Sigmoid colon (tissue), 7 donors: ENCODE data around the gene YTHDC2. TPM values are rescaled to one million over a fixed set of nuclear protein-coding genes. Genes with fewer than 3 reads are reported as not detected.

Experiments used
- DNase-seq: peaks from one replicate; pipeline ENCODE4 v3.0.0-alpha.2; 2019
- H3K27ac ChIP-seq, 4 donors: fragments of 200-600 bp; sonication (generic); one replicate each; pipeline ENCODE4 v1.5.1; 2016 to 2019; ENCODE audit warnings: mild to moderate bottlenecking in 1 of 4
- H3K27me3 ChIP-seq, 3 donors: fragments of 200-600 bp; sonication (generic); one replicate each; pipeline ENCODE4 v1.5.1; 2019; ENCODE audit warnings: mild to moderate bottlenecking in 1 of 3
- H3K36me3 ChIP-seq, 4 donors: fragments of 200-600 bp; sonication (generic); one replicate each; pipeline ENCODE4 v1.5.1; 2016 to 2019
- H3K4me1 ChIP-seq, 4 donors: fragments of 200-600 bp; sonication (generic); one replicate each; pipeline ENCODE4 v1.5.1; 2017 to 2019
- H3K4me3 ChIP-seq, 4 donors: fragments of 200-600 bp; sonication (generic); one replicate each; pipeline ENCODE4 v1.5.1; 2017 to 2019; ENCODE audit warnings: mild to moderate bottlenecking in 2 of 4, moderate library complexity in 1 of 4
- H3K9me3 ChIP-seq, 4 donors: fragments of 200-600 bp in 3 of 4; sonication (generic) in 3 of 4; one replicate each; pipeline versions ENCODE4 v1.5.1 to v1.6.1; 2013 to 2019
- EP300 ChIP-seq, 4 donors: sonication (generic); formaldehyde crosslinking; IDR thresholded peaks; one replicate each; pipeline ENCODE4 v1.6.1; 2017; ENCODE audit warnings: antibody characterized with exemption in 4 of 4
- POLR2A ChIP-seq, 2 donors: fragments of 450-650 bp; IDR thresholded peaks; one replicate each; pipeline ENCODE4 v1.6.1; 2016; ENCODE audit warnings: antibody characterized with exemption in 2 of 2, mild to moderate bottlenecking in 2 of 2, moderate library complexity in 2 of 2
- POLR2AphosphoS5 ChIP-seq, 4 donors: sonication (generic); formaldehyde crosslinking; IDR thresholded peaks; one replicate each; pipeline ENCODE4 v1.6.1; 2017; ENCODE audit warnings: antibody characterized with exemption in 4 of 4
- WGBS, 2 donors: extraction: QIAGEN DNeasy Blood & Tissue Kit; methylation state at CpG; one replicate each; pipeline ENCODE4 v1.1.7; 2013; 5-methylcytosine and 5-hydroxymethylcytosine counted together
- intact Hi-C: fragments of 100-400 bp; cut with DNase I; formaldehyde crosslinking; loops from one replicate; pipeline ENCODE4 v1.15.1; 2023
- polyA plus RNA-seq, 3 donors: library from polyadenylated mRNA; stranded (reverse); fragments of 200-250 nt; gene quantifications; one replicate each; pipeline ENCODE4 v1.2.3, GENCODE V29; 2013
- total RNA-seq, 4 donors: library from RNA; depleted of rRNA; stranded (reverse); fragments of >200 nt; gene quantifications; one replicate each; pipeline ENCODE4 v1.1.0, GENCODE V29; 2016
- TF ChIP-seq, protein P1 (sequence below), 4 experiments: fragments of 450-650 bp in 3 of 4; fragments of 200-600 bp in 1 of 4; IDR thresholded peaks; one replicate each; pipeline ENCODE4 v1.5.1; 2016 to 2019; ENCODE audit warnings: antibody characterized with exemption in 4 of 4, mild to moderate bottlenecking in 3 of 4, moderate library complexity in 2 of 4
- donor health status: healthy with polysubstance abuse.
- donor health status: Bipolar disorder and iron deficiency.
- donor health status: healthy.

The YTHDC2 gene
- total and polyA plus RNA-seq, 7 donors: 4.9 to 21.9 (median 15.6) TPM

GRCh38 chr5:113531481-113532159, 18.1 kb downstream of the YTHDC2 start:
- DNase-seq: no peak
- no peak overlapping the region for H3K4me3 ChIP-seq
- H3K27ac ChIP-seq: no peak overlapping the region
- WGBS, 2 donors: 90 to 94% methylated on average over 2 of the region's 2 CpGs
- intact Hi-C loops: no loop called here
- peaks cover 0 to 4% (median 0%) of the 10 kb centered on the region in 4 donors for H3K9me3 ChIP-seq
- H3K27me3 ChIP-seq: no peaks in the 10 kb centered on the region
- TF ChIP-seq, protein P1, sequence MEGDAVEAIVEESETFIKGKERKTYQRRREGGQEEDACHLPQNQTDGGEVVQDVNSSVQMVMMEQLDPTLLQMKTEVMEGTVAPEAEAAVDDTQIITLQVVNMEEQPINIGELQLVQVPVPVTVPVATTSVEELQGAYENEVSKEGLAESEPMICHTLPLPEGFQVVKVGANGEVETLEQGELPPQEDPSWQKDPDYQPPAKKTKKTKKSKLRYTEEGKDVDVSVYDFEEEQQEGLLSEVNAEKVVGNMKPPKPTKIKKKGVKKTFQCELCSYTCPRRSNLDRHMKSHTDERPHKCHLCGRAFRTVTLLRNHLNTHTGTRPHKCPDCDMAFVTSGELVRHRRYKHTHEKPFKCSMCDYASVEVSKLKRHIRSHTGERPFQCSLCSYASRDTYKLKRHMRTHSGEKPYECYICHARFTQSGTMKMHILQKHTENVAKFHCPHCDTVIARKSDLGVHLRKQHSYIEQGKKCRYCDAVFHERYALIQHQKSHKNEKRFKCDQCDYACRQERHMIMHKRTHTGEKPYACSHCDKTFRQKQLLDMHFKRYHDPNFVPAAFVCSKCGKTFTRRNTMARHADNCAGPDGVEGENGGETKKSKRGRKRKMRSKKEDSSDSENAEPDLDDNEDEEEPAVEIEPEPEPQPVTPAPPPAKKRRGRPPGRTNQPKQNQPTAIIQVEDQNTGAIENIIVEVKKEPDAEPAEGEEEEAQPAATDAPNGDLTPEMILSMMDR (IDR thresholded peaks at IDR 0.05): no peak
- TF ChIP-seq POLR2AphosphoS5 (IDR thresholded peaks at IDR 0.05) (no peak), POLR2A (IDR thresholded peaks at IDR 0.05) (no peak), EP300 (IDR thresholded peaks at IDR 0.05) (no peak)
- H3K4me1 ChIP-seq: no peaks in the 10 kb centered on the region
- H3K36me3 ChIP-seq: peaks cover 0 to 43% (median 7%) of the 10 kb centered on the region in 4 donors

DNA sequence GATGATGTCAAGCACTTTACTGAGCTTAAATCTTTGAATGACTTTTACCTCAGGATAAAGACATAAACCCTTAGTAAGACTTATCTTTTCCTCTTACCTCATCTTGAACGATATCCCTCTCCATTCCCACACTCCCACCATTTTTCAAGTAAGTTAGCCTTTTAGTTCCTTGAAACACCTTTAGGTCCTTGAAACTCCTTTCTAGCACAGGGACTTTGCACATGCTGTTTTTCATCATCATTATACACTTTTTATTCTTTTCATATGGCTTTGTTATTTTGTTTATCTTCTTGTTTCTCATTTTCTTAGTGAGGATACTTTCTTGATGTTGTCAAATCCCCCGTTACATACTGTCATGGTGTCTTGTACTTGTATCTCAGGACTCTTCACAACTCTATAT, 24.8 kb downstream of the YTHDC2 start:
- no peak overlapping the region for H3K27ac ChIP-seq
- peaks cover 0 to 73% (median 18%) of the 10 kb centered on the region in 4 donors for H3K36me3 ChIP-seq
- intact Hi-C loops: no loop called here
- H3K4me3 ChIP-seq: no peak overlapping the region
- TF ChIP-seq EP300 (IDR thresholded peaks at IDR 0.05) (no peak), POLR2A (IDR thresholded peaks at IDR 0.05) (no peak), POLR2AphosphoS5 (IDR thresholded peaks at IDR 0.05) (no peak)
- TF ChIP-seq, protein P1 (IDR thresholded peaks at IDR 0.05): no peak
- no peaks in the 10 kb centered on the region for H3K4me1 ChIP-seq
- WGBS, 2 donors: 96% methylated on average over 2 of the region's 2 CpGs
- no peaks in the 10 kb centered on the region for H3K27me3 ChIP-seq
- H3K9me3 ChIP-seq: no peaks in the 10 kb centered on the region
- DNase-seq: no peak

GRCh38 chr5:113546703-113547183, 33.2 kb downstream of the YTHDC2 start:
- peak overlapping the region in 2 of 4 donors; percentile 38 to 39 for H3K27ac ChIP-seq
- no peak for DNase-seq
- H3K4me3 ChIP-seq: no peak overlapping the region
- peaks cover 0 to 11% (median 8%) of the 10 kb centered on the region in 4 donors for H3K4me1 ChIP-seq
- WGBS, 2 donors: 61 to 71% methylated on average over 3 of the region's 3 CpGs
- no peak for TF ChIP-seq POLR2AphosphoS5 (IDR thresholded peaks at IDR 0.05)
- no peak for TF ChIP-seq EP300 (IDR thresholded peaks at IDR 0.05)
- TF ChIP-seq POLR2A (IDR thresholded peaks at IDR 0.05): no peak
- TF ChIP-seq, protein P1 (IDR thresholded peaks at IDR 0.05): no peak
- H3K9me3 ChIP-seq: no peaks in the 10 kb centered on the region
- H3K27me3 ChIP-seq: no peaks in the 10 kb centered on the region
- H3K36me3 ChIP-seq: peaks cover 0 to 40% (median 5%) of the 10 kb centered on the region in 4 donors
- intact Hi-C loops: no loop called here

GRCh38 chr5:113548396-113548795, 34.9 kb downstream of the YTHDC2 start:
- WGBS, 2 donors: 60 to 97% methylated on average over 2 of the region's 2 CpGs

More at GRCh38 chr5:113548396-113548795, 34.9 kb downstream of the YTHDC2 start:
- no peak for TF ChIP-seq EP300 (IDR thresholded peaks at IDR 0.05)
- TF ChIP-seq, protein P1 (IDR thresholded peaks at IDR 0.05): no peak
- Histone ChIP-seq H3K27ac (no peak overlapping the region), H3K4me1 (peaks cover 0 to 11% (median 8%) of the 10 kb centered on the region in 4 donors), H3K4me3 (no peak overlapping the region), H3K9me3 (no peaks in the 10 kb centered on the region), H3K27me3 (no peaks in the 10 kb centered on the region), H3K36me3 (peaks cover 0 to 41% (median 5%) of the 10 kb centered on the region in 4 donors)
- no peak for DNase-seq
- intact Hi-C loops: no loop called here
